DOHH2 (cell line): Measurements from ENCODE around the gene ATP6V0D1.

Experiments used
- H3F3A ChIP-seq: fragments of 200-600 bp; sonication (generic), shearing (Covaris generic); 2 replicates; pipeline ENCODE4 v1.6.0; 2016; ENCODE audit warnings: antibody characterized with exemption, mild to moderate bottlenecking; ENCODE audit not compliant: control insufficient read depth, insufficient read depth
- H3K27ac ChIP-seq: fragments of 200-600 bp; sonication (generic); 2 replicates; pipeline ENCODE4 v1.5.1; 2014; ENCODE audit warnings: low read depth, mild to moderate bottlenecking, low read length, moderate library complexity
- H3K27me3 ChIP-seq: fragments of 200-600 bp; sonication (generic); 2 replicates; pipeline ENCODE4 v1.6.1; 2014; ENCODE audit warnings: mild to moderate bottlenecking, low read length, mixed read lengths; ENCODE audit not compliant: control insufficient read depth
- H3K36me3 ChIP-seq: fragments of 200-600 bp; sonication (generic); 2 replicates; pipeline ENCODE4 v1.6.1; 2014; ENCODE audit warnings: mild to moderate bottlenecking, low read length, moderate library complexity, mixed read lengths; ENCODE audit not compliant: control insufficient read depth
- H3K4me1 ChIP-seq: fragments of 200-600 bp; sonication (generic); 2 replicates; pipeline ENCODE4 v1.6.1; 2014; ENCODE audit warnings: mild to moderate bottlenecking, low read length, mixed read lengths; ENCODE audit not compliant: control insufficient read depth
- H3K4me2 ChIP-seq: fragments of 200-600 bp; sonication (generic); 2 replicates; pipeline ENCODE4 v1.6.0; 2014; ENCODE audit warnings: mild to moderate bottlenecking, low read length, moderate library complexity
- H3K4me3 ChIP-seq: fragments of 200-600 bp; sonication (generic); 2 replicates; pipeline ENCODE4 v1.5.1; 2014; ENCODE audit warnings: mild to moderate bottlenecking, low read length, mixed read lengths
- H3K79me2 ChIP-seq: fragments of 200-600 bp; sonication (generic); 2 replicates; pipeline ENCODE4 v1.6.1; 2014; ENCODE audit warnings: mild to moderate bottlenecking, low read length, mixed read lengths; ENCODE audit not compliant: control insufficient read depth
- H3K9me2 ChIP-seq: fragments of 200-600 bp; sonication (generic); replicated peaks from 2 replicates; pipeline ENCODE4 v1.6.1; 2014; ENCODE audit warnings: mild to moderate bottlenecking, low read length, mixed read lengths; ENCODE audit not compliant: control insufficient read depth
- H3K9me3 ChIP-seq: fragments of 200-600 bp; sonication (generic); 2 replicates; pipeline ENCODE4 v1.6.1; 2014; ENCODE audit warnings: antibody characterized with exemption, low read length, mixed read lengths; ENCODE audit not compliant: control insufficient read depth, insufficient read depth
- H4K20me1 ChIP-seq: fragments of 200-600 bp; sonication (generic); 2 replicates; pipeline ENCODE4 v1.6.0; 2014; ENCODE audit warnings: low read depth, mild to moderate bottlenecking, antibody characterized with exemption, low read length, moderate library complexity; ENCODE audit not compliant: control insufficient read depth, insufficient read depth
- EZH2phosphoT487 ChIP-seq: fragments of 200-600 bp; sonication (generic); IDR thresholded peaks from 2 replicates; pipeline ENCODE4 v1.6.1; 2017; ENCODE audit warnings: borderline replicate concordance, mild to moderate bottlenecking, antibody characterized with exemption, low read length, moderate library complexity, mixed read lengths
- TF ChIP-seq, protein P1 (sequence below): fragments of 200-600 bp; sonication (generic); IDR thresholded peaks from one replicate; pipeline ENCODE4 v1.5.1; 2014; ENCODE audit warnings: antibody characterized with exemption, mild to moderate bottlenecking, low read depth, low read length; ENCODE audit not compliant: poor library complexity, severe bottlenecking

ATP6V0D1 gene

GRCh38 chr16:67506468-67506867, 25.5 kb upstream of the ATP6V0D1 start:
- H3K36me3 ChIP-seq, result no peaks in the 10 kb centered on the region
- H3K27me3 ChIP-seq, result no peaks in the 10 kb centered on the region
- no peak overlapping the region; the same call in 1 of the 2 replicates for H3K4me2 ChIP-seq
- H3K4me3 ChIP-seq, result no peak overlapping the region
- no peak overlapping the region for H3K27ac ChIP-seq
- no peaks in the 10 kb centered on the region for H3K79me2 ChIP-seq
- no peaks in the 10 kb centered on the region for H3K9me2 ChIP-seq
- H4K20me1 ChIP-seq, result no peaks in the 10 kb centered on the region
- TF ChIP-seq EZH2phosphoT487, result no peak
- TF ChIP-seq, protein P1, sequence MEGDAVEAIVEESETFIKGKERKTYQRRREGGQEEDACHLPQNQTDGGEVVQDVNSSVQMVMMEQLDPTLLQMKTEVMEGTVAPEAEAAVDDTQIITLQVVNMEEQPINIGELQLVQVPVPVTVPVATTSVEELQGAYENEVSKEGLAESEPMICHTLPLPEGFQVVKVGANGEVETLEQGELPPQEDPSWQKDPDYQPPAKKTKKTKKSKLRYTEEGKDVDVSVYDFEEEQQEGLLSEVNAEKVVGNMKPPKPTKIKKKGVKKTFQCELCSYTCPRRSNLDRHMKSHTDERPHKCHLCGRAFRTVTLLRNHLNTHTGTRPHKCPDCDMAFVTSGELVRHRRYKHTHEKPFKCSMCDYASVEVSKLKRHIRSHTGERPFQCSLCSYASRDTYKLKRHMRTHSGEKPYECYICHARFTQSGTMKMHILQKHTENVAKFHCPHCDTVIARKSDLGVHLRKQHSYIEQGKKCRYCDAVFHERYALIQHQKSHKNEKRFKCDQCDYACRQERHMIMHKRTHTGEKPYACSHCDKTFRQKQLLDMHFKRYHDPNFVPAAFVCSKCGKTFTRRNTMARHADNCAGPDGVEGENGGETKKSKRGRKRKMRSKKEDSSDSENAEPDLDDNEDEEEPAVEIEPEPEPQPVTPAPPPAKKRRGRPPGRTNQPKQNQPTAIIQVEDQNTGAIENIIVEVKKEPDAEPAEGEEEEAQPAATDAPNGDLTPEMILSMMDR, result no peak
- peaks cover 13% of the 10 kb centered on the region for H3K4me1 ChIP-seq
- no peaks in the 10 kb centered on the region for H3K9me3 ChIP-seq
- peaks cover 3% of the 10 kb centered on the region; the same call in 1 of the 2 replicates for H3F3A ChIP-seq

- Histone ChIP-seq H3K9me3 (no peaks in the 10 kb centered on the region), H3K27ac (no peak overlapping the region), H3K4me2 (no peak overlapping the region), H3K27me3 (no peaks in the 10 kb centered on the region), H3K36me3 (no peaks in the 10 kb centered on the region), H3F3A (peaks cover 3% of the 10 kb centered on the region; the same call in 1 of the 2 replicates), H3K4me3 (no peak overlapping the region), H3K79me2 (no peaks in the 10 kb centered on the region), H3K4me1 (peaks cover 13% of the 10 kb centered on the region), H4K20me1 (no peaks in the 10 kb centered on the region), H3K9me2 (no peaks in the 10 kb centered on the region)
- TF ChIP-seq, protein P1, result no peak
- no peak for TF ChIP-seq EZH2phosphoT487
Measured at GRCh38 chr16:67504031-67505021, 23.4 kb upstream of the ATP6V0D1 start.

GRCh38 chr16:67499106-67499505, 18.1 kb upstream of the ATP6V0D1 start:
- H3K9me2 ChIP-seq, result no peaks in the 10 kb centered on the region
- no peaks in the 10 kb centered on the region for H3K9me3 ChIP-seq
- H3K36me3 ChIP-seq, result no peaks in the 10 kb centered on the region
- no peak overlapping the region for H3K27ac ChIP-seq
- no peak for TF ChIP-seq EZH2phosphoT487
- TF ChIP-seq, protein P1, result no peak
- no peaks in the 10 kb centered on the region for H3K79me2 ChIP-seq
- H4K20me1 ChIP-seq, result no peaks in the 10 kb centered on the region
- H3K27me3 ChIP-seq, result no peaks in the 10 kb centered on the region
- H3K4me3 ChIP-seq, result no peak overlapping the region
- H3K4me1 ChIP-seq, result peaks cover 6% of the 10 kb centered on the region
- peaks cover 3% of the 10 kb centered on the region; the same call in 1 of the 2 replicates for H3F3A ChIP-seq
- H3K4me2 ChIP-seq, result no peak overlapping the region
